HT-29 (cell line): ENCODE results near the gene HSPA12B. TPM values are rescaled to one million over a fixed set of nuclear protein-coding genes. Genes with fewer than 3 reads are reported as not detected.

Source experiments
- DNase-seq: peaks from one replicate; pipeline ENCODE4 v3.0.0-alpha.2; 2015; ENCODE audit warnings: low spot score
- total RNA-seq: library from RNA; depleted of rRNA; stranded (reverse); fragments of >200 nt; shearing (Covaris generic); gene quantifications from 2 replicates; pipeline ENCODE4 v1.2.3, GENCODE V29; 2014; rRNA removed

Gene HSPA12B
- total RNA-seq, result not detected in 2 replicates

DNA sequence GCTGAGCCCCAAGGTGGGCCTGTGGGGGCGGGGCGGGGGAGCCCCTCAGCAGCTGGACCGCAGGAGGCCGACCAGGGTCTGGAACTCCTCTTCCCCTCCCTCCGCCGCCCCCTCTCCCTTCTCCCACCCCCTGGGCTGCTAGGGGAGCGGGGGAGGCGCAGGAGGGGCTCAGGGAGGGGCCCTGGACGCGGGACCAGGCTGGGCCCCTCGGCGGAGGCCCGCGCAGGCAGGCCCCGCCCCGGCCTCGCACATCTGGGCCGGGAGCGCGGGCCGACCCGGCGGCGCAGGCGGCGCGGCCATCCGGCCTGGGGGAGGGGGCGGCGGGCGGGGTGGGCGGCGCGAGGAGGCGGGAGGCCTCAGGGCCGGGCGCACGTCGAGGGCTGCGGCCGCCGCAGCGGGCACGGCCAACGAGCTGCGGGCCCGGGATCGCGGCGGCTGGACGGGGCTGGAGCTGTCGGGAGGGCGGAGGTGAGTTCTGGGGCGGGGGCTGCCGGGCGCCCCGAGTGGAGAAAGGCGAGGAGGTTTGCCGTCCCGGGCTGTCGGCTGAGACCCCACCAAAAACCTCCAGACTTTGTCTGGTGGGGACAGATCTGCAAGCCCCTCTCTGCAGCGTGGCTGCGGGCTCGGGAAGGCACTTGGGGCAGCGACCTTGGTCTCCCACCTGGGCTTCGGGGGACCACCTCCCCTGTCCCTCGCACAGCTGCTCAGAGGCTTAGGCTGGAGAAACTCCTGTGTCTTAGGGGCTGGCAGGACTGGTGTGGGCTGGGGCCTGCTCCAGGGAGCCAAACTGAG is at the start of gene HSPA12B:
HSPA12B (plus strand) TSS at position 359 of the 792 bp plus-strand sequence. CDS start 5,990 bp downstream, outside the sequence.
- no peak for DNase-seq

DNA sequence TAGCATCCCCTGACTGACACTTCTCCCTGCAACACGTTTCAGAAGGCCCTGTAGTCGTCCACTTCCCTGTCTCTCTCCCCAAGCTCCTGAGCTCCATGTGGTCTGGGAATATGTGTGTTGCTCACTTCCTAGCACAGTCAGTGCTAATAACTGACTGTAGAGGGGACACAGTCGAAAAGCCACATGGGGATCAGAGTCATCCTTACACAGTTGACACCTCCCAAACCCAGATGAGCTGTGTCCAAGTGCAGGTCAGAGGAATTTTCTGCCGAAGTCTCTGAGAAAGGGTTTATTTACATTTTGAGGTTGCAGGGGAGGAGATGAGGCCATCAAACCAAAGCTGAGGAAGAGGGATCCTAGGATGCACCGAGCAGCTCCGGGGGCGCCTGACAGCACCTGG is 47.1 kb upstream of the HSPA12B start:
- DNase-seq, result no peak

DNA sequence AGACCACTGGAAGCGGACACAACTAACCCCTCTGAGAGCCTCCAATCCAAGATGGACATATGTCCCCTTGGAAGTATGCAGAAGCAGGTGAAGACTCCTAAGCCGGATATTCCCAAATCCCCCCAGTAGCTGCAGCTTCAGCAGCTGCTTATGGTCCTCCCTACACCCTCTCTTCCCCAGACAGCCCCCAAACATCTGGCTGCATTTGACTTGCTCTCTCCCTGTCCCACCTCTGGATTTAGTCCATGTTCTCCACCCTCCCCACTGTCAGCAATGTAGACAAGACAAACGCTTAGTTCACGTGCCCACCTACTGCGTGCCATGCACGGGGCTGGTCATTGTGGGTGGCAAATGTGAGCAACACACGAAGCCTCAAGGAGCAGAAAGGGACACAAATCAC is 46.1 kb upstream of the HSPA12B start:
- no peak for DNase-seq

DNA sequence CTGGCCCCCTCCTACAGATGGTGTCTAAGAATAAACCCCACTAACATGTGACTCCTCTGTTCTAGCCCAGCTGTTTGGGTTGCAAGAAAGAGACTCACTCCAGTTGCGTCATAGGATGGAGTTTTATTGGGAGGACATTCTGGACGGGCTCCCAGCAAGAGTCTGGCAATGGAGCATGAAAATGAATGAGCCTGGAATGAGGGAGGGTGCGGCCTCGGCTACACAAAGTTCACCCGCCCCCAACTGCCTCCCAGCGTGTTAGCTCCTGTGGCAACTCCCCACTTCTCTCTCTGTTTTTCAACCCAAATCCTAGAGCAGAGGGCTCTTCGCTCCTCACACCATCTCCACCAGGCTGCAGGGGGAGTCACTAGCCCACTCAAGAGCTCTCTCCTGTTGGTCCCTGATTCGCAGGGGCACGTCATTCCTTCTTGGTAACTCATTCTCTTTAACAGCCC is 45.6 kb upstream of the HSPA12B start:
- no peak for DNase-seq

- peak; percentile 18 for DNase-seq
Observed at GRCh38 chr20:3687655-3688054, 44.8 kb upstream of the HSPA12B start.

GRCh38 chr20:3689978-3690377 is 42.5 kb upstream of the HSPA12B start:
- no peak for DNase-seq

- DNase-seq, result no peak
Observed at GRCh38 chr20:3690413-3690812, 42.1 kb upstream of the HSPA12B start.

DNA sequence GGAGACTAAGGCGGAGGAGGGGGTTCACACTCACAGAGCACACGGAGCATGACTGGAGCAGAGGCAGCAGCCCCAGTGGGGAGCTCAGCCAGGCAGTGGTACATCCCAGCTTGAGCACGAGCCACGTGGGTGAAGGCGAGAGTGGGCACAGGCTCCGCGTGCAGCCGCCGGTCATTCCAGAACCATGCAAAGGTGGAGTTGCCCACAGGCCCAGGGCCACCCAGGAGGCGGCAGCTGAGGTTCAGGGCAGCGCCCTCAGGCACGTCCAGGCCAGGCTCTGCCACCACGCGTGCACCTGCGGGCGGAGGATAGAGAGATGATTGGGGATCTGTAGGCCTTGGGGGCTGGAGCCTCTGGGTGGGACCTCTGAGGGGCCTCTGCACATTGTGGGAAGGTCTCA is 41.2 kb upstream of the HSPA12B start:
- no peak for DNase-seq

- DNase-seq, result no peak
Observed at GRCh38 chr20:3691897-3692296, 40.6 kb upstream of the HSPA12B start.

DNA sequence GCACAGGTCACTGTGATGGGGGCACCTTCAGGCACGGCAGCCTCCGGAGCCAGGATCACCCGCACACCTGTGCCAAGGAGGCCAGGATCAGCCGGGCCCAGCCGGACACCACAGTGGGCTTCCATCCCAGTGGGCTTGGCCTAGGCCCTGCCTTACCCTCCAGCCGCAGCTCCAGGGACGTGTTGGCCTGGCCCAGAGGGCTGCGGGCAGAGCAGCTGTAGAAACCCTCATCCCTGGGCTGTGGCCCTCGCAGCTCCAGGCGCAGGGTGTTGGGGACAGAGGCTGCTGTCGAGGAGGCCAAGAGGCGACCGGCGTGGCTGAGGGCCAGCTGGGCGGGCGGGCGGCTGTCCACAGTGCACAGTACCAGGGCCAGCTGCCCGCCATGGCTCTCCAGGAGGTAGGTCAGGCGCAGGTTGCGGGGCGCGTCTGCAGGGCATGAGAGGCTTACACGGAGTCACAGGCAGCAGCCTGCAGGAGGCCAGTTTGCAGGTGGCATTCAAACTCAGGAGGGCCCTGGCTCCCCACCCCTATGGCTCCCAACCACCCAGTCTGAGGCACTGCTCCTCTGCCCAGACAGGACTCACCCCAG is 39.7 kb upstream of the HSPA12B start:
- no peak for DNase-seq

DNA sequence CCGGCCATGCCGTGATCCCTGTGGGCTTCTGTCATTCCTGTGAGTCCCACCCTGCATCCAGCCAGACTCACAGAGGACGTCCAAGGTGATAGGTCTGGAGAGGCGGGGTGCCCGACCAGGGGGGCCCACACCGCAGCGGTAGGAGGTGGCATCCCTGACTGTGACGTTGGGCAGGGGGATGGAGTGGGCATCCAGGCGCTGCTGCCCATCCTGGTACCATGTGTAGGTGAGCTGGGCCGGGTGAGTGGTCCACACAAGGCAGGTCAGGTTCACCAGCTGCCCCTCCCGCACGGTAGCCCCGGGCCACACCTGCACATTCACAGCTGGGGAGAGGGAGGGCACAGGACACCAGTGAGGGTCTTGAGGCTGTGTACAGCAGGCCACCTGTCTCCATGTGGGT is 39.1 kb upstream of the HSPA12B start:
- no peak for DNase-seq

GRCh38 chr20:3694864-3695263 is 37.6 kb upstream of the HSPA12B start:
- DNase-seq, result no peak

- DNase-seq, result peak; percentile 46
Observed at GRCh38 chr20:3696200-3696599, 36.3 kb upstream of the HSPA12B start.

- no peak for DNase-seq
Observed at GRCh38 chr20:3696745-3697587, 35.5 kb upstream of the HSPA12B start.

- no peak for DNase-seq
Observed at GRCh38 chr20:3697588-3698305, 34.7 kb upstream of the HSPA12B start.

DNA sequence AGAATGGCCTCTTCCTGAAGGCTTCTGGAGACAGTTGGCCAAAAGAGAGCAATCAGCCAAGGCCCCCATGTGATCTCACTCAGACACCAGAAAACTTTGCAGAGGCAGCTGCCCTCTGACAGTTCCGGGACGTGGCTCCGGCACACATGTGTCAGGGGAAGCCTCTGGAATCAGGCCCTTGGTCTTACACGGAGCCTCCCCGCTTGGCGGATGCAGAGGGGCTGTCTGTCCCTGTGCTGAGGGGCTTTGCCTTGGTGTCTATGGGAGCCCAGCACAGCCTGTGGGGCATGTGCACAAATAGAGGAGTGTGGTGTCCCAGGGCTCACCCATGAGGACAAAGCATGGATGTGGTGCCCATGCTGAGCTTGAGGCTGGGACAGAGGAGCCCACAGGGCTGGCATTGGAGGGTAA is 33.9 kb upstream of the HSPA12B start:
- DNase-seq, result no peak

- no peak for DNase-seq
Observed at GRCh38 chr20:3699037-3699436, 33.4 kb upstream of the HSPA12B start.

DNA sequence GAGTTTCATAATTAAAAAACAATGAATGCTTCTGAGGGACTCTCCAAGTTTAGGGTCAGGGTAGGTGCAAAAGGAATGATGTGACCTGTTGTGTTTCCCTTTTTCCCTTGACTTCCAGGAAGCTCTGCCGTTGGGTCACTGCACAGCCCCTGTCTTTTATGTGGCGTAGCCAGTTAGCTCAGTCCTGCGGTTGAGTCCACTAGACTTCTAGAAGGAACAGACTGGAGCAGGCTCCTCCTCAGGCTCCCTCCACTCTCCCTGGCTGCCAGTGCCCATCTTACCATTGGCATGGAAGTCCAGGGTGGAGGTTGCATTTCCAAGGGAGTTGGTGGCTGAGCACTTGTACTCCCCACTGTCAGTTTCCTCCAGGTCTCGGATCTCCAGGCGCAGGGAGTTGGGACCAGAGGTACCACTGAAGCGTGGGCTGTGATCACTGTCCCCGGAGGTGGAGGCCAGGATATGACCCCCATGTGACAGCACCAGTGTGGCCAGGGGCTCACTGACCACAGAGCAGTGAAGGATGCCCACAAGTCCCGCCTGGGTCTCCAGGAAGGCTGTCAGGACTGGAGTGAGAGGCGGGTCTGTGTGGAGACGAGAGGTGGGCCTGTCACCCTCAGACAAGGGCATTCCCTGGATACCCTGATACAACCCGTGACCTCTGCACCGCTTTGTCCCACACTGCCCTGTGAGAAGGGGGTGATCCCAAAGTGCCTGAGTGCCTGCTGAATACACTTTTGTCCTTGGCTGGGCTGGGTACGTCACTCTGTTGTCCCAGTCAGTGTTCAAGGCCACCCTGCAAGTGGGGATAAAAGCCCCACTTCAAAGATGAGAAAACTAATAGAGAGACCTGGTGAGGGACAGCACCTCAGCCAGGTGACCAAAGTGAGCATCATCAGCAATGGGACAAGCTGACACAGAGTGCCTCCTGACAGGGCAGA is 31.2 kb upstream of the HSPA12B start:
- no peak for DNase-seq

- DNase-seq, result no peak
Observed at GRCh38 chr20:3702611-3703391, 29.7 kb upstream of the HSPA12B start.

GRCh38 chr20:3704087-3704486 is 28.4 kb upstream of the HSPA12B start:
- DNase-seq, result no peak
